GM23248 (cell line): ENCODE measurements around the gene NUDT6.
"Not testable (repeated sequence)": the region's sequence is repeated elsewhere in the genome, so short reads cannot be mapped to it uniquely, and the experiment has no call there.

Experiments
- EZH2 ChIP-seq: fragments of 200-600 bp; sonication (generic); IDR thresholded peaks from 2 replicates; pipeline ENCODE4 v1.6.1; 2018; ENCODE audit warnings: antibody characterized with exemption, mild to moderate bottlenecking; ENCODE audit not compliant: insufficient read depth, poor library complexity, severe bottlenecking
- EZH2phosphoT487 ChIP-seq: fragments of 200-600 bp; sonication (generic); IDR thresholded peaks from 2 replicates; pipeline ENCODE4 v1.6.1; 2018; ENCODE audit warnings: antibody characterized with exemption, moderate library complexity, mild to moderate bottlenecking, low read depth; ENCODE audit not compliant: insufficient read depth

DNA sequence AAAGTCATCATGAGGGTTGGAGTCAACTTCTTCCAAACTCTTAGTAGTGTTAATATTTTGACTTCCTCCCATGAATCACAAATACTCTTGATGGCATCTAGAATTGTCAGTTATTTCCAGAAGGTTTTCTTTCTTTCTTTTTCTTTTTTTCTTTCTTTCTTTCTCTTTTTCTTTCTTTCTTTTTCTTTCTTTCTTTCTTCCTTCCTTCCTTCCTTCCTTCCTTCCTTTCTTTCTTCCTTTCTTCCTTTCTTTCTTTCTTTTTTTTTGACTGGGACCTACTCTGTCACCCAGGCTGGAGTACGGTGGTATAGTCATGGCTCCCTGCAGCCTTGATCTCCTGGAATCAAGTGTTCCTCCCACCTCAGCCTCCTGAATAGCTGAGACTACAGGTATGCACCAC is 78.0 kb downstream of the NUDT6 start:
- TF ChIP-seq EZH2, EZH2phosphoT487: not testable (repeated sequence)
